HCT116 (cell line): ENCODE measurements around the gene EIF4G2. TPM values are rescaled to one million over a fixed set of nuclear protein-coding genes. Genes with fewer than 3 reads are reported as not detected.

Experiments
- ATAC-seq: fragments of 200-7000 bp; cut with Tn5 transposase; 2 replicates; pipeline ENCODE4 v1.9.1; 2020; ENCODE audit warnings: mild to moderate bottlenecking, moderate library complexity
- BruUV-seq: library from RNA; stranded (reverse); fragments of 400-500 nt; replicated peaks from 2 replicates; lab custom pipeline; 2021; lab: Mats Ljungman, UMichigan
- CTCF ChIA-PET: fragments of 300-600 bp; sonication (Branson Sonifier 250); formaldehyde crosslinking; loops from one replicate; lab custom pipeline; 2021; ENCODE audit warnings: antibody characterized with exemption; lab: Charles Lee
- POLR2A ChIA-PET: fragments of 300-600, 350-600 bp; sonication (Branson Sonifier 250); formaldehyde crosslinking; loops from one replicate; lab custom pipeline; 2021; ENCODE audit warnings: antibody characterized with exemption; lab: Charles Lee
- RAD21 ChIA-PET, 2 experiments: fragments of 300-600 bp; sonication (Branson Sonifier 250); formaldehyde crosslinking; loops; one replicate each; lab custom pipeline; 2023; ENCODE audit warnings: low total read pairs in 2 of 2; ENCODE audit not compliant: uncharacterized antibody in 2 of 2, unreplicated experiment in 2 of 2, low non-redundant PET in 1 of 2; lab: Charles Lee
- DNase-seq: peaks from one replicate; pipeline ENCODE4 v3.0.0-alpha.2; 2010; ENCODE audit warnings: low read depth, low spot score
- H2AFZ ChIP-seq: fragments of 200-600 bp; shearing (Covaris generic), sonication (generic); 2 replicates; pipeline ENCODE4 v1.6.1; 2017; ENCODE audit warnings: low read depth, mixed run types, mixed read lengths, antibody characterized with exemption, low read length; ENCODE audit not compliant: poor library complexity, severe bottlenecking
- H3K27ac ChIP-seq: 2 replicates; pipeline ENCODE4 v1.5.1; 2012; ENCODE audit warnings: low read depth, low read length
- H3K27me3 ChIP-seq: fragments of 200-600 bp; sonication (generic); 2 replicates; pipeline ENCODE4 v1.6.1; 2016; ENCODE audit warnings: mixed run types, low read length, mixed read lengths; ENCODE audit not compliant: insufficient read depth
- H3K36me3 ChIP-seq, 2 experiments: fragments of 200-500 bp in 1 of 2; fragments of 200-600 bp in 1 of 2; sonication (Bioruptor generic) in 1 of 2; sonication (generic) in 1 of 2; 2 replicates each; pipeline versions ENCODE4 v1.5.1 to v1.6.1; 2014 to 2016; ENCODE audit warnings: low read length in 2 of 2, inconsistent platforms in 1 of 2, mixed read lengths in 1 of 2, mixed run types in 1 of 2; ENCODE audit not compliant: insufficient read depth in 2 of 2, control insufficient read depth in 1 of 2
- H3K4me1 ChIP-seq, 2 experiments: fragments of 200-600 bp in 1 of 2; sonication (generic) in 1 of 2; 2 replicates each; pipeline versions ENCODE4 v1.5.1 to v1.6.1; 2012 to 2017; ENCODE audit warnings: low read length in 2 of 2, inconsistent platforms in 1 of 2, mild to moderate bottlenecking in 1 of 2, mixed read lengths in 1 of 2, mixed run types in 1 of 2, moderate library complexity in 1 of 2; ENCODE audit not compliant: insufficient read depth in 2 of 2, control insufficient read depth in 1 of 2
- H3K4me2 ChIP-seq: fragments of 200-600 bp; sonication (generic); 2 replicates; pipeline ENCODE4 v1.6.1; 2017; ENCODE audit warnings: mixed run types, low read length, mixed read lengths
- H3K4me3 ChIP-seq, 2 experiments: fragments of 200-600 bp in 1 of 2; sonication (generic) in 1 of 2; replicated peaks in 1 of 2; 2 replicates each; pipeline ENCODE4 v1.5.1; 2011 to 2016; ENCODE audit warnings: low read length in 2 of 2, control low read depth in 1 of 2, low read depth in 1 of 2, mild to moderate bottlenecking in 1 of 2, mixed read lengths in 1 of 2, mixed run types in 1 of 2
- H3K79me2 ChIP-seq: fragments of 200-600 bp; sonication (generic); 2 replicates; pipeline ENCODE4 v1.6.1; 2017; ENCODE audit warnings: mild to moderate bottlenecking, mixed run types, low read length, moderate library complexity, mixed read lengths; ENCODE audit not compliant: insufficient read depth
- H3K9ac ChIP-seq: fragments of 200-600 bp; sonication (generic); 2 replicates; pipeline ENCODE4 v1.6.1; 2016; ENCODE audit warnings: low read length, mixed read lengths
- H3K9me2 ChIP-seq: fragments of 200-600 bp; sonication (generic), shearing (Covaris generic); 2 replicates; pipeline ENCODE4 v1.6.1; 2017; ENCODE audit warnings: mixed run types, mild to moderate bottlenecking, moderate library complexity; ENCODE audit not compliant: insufficient read depth
- H3K9me3 ChIP-seq, 2 experiments: fragments of 200-500 bp in 1 of 2; fragments of 200-600 bp in 1 of 2; sonication (Bioruptor generic) in 1 of 2; sonication (generic) in 1 of 2; 2 replicates each; pipeline ENCODE4 v1.6.1; 2014 to 2017; ENCODE audit warnings: low read length in 2 of 2, mixed read lengths in 2 of 2, inconsistent platforms in 1 of 2, low read depth in 1 of 2, mild to moderate bottlenecking in 1 of 2, mixed run types in 1 of 2, moderate library complexity in 1 of 2; ENCODE audit not compliant: control insufficient read depth in 1 of 2, insufficient read depth in 1 of 2
- H4K20me1 ChIP-seq: fragments of 200-600 bp; sonication (generic), shearing (Covaris generic); 2 replicates; pipeline ENCODE4 v1.6.1; 2017; ENCODE audit warnings: mixed run types, mild to moderate bottlenecking, moderate library complexity; ENCODE audit not compliant: insufficient read depth
- CBX3 ChIP-seq: IDR thresholded peaks from 2 replicates; pipeline ENCODE4 v1.6.1; 2012; ENCODE audit warnings: low read depth
- CEBPB ChIP-seq: IDR thresholded peaks from 2 replicates; pipeline ENCODE4 v1.6.1; 2012; ENCODE audit warnings: low read depth
- ELF1 ChIP-seq: IDR thresholded peaks from 2 replicates; pipeline ENCODE4 v1.6.1; 2012; ENCODE audit warnings: low read depth, borderline replicate concordance
- EZH2 ChIP-seq: fragments of 200-600 bp; sonication (generic); IDR thresholded peaks from 2 replicates; pipeline ENCODE4 v1.6.1; 2017; ENCODE audit warnings: antibody characterized with exemption, mixed run types
- EZH2phosphoT487 ChIP-seq: fragments of 200-600 bp; IDR thresholded peaks from 2 replicates; pipeline ENCODE4 v1.6.1; 2018; ENCODE audit warnings: antibody characterized with exemption, borderline replicate concordance
- POLR2A ChIP-seq: IDR thresholded peaks from 2 replicates; pipeline ENCODE4 v1.7.0; 2011; ENCODE audit warnings: borderline replicate concordance; ENCODE audit not compliant: insufficient read depth, insufficient read length; ENCODE audit errors: extremely low read depth
- POLR2AphosphoS5 ChIP-seq: IDR thresholded peaks from 2 replicates; pipeline ENCODE4 v1.6.1; 2011; ENCODE audit warnings: mild to moderate bottlenecking, low read depth, low read length, moderate library complexity
- RAD21 ChIP-seq: IDR thresholded peaks from 2 replicates; pipeline ENCODE4 v1.6.1; 2012; ENCODE audit warnings: low read depth, mild to moderate bottlenecking
- SRF ChIP-seq: IDR thresholded peaks from 2 replicates; pipeline ENCODE4 v1.6.1; 2012; ENCODE audit warnings: low read depth
- TCF7L2 ChIP-seq: IDR thresholded peaks from 2 replicates; pipeline ENCODE4 v1.7.0; 2011; ENCODE audit warnings: borderline replicate concordance, inconsistent platforms; ENCODE audit not compliant: insufficient read depth, insufficient read length; ENCODE audit errors: extremely low read depth
- YY1 ChIP-seq: IDR thresholded peaks from 2 replicates; pipeline ENCODE4 v1.6.1; 2011; ENCODE audit warnings: low read length, low read depth, moderate library complexity, mild to moderate bottlenecking; ENCODE audit not compliant: insufficient replicate concordance; ENCODE audit errors: extremely low read depth
- ZFX ChIP-seq: fragments of 450-650 bp; IDR thresholded peaks from 2 replicates; pipeline ENCODE4 v1.6.1; 2017
- ZNF274 ChIP-seq: fragments of 200-500 bp; sonication (Bioruptor generic); IDR thresholded peaks from 2 replicates; pipeline ENCODE4 v1.6.1; 2014; ENCODE audit warnings: mild to moderate bottlenecking, low read depth, low read length, inconsistent platforms
- intact Hi-C: fragments of 100-400 bp; cut with micrococcal nuclease; formaldehyde crosslinking; loops from 2 replicates; pipeline ENCODE4 v1.10.0; 2022
- total RNA-seq: library from RNA; stranded (reverse); gene quantifications from one replicate; pipeline ENCODE4 v1.2.1, GENCODE V29; 2021; ENCODE audit not compliant: unreplicated experiment
- TF ChIP-seq, protein P1 (sequence below): IDR thresholded peaks from 2 replicates; pipeline ENCODE4 v1.6.1; 2012
- TF ChIP-seq, protein P2 (sequence below), 3 experiments: fragments of 200-600 bp in 1 of 3; sonication (generic) in 1 of 3; IDR thresholded peaks in 2 of 3; conservative IDR thresholded peaks in 1 of 3; 2 replicates each; pipeline ENCODE4 v1.5.1; 2012 to 2017; ENCODE audit warnings: low read depth in 2 of 3, low read length in 2 of 3, antibody characterized with exemption in 1 of 3, borderline replicate concordance in 1 of 3, control low read depth in 1 of 3, mild to moderate bottlenecking in 1 of 3, mixed read lengths in 1 of 3, mixed run types in 1 of 3, moderate library complexity in 1 of 3; ENCODE audit not compliant: insufficient read depth in 1 of 3
- TF ChIP-seq, protein P3 (sequence below): IDR thresholded peaks from 2 replicates; pipeline ENCODE4 v1.6.1; 2011; ENCODE audit warnings: mild to moderate bottlenecking, low read length, moderate library complexity; ENCODE audit not compliant: insufficient replicate concordance; ENCODE audit errors: extremely low read depth
- TF ChIP-seq, protein P4 (sequence below): IDR thresholded peaks from 2 replicates; pipeline ENCODE4 v1.6.1; 2012; ENCODE audit warnings: low read depth
- TF ChIP-seq, protein P5 (sequence below): IDR thresholded peaks from 2 replicates; pipeline ENCODE4 v1.6.1; 2012

EIF4G2 gene
- total RNA-seq, 1 experiment from 2014 or later = 888 TPM

DNA sequence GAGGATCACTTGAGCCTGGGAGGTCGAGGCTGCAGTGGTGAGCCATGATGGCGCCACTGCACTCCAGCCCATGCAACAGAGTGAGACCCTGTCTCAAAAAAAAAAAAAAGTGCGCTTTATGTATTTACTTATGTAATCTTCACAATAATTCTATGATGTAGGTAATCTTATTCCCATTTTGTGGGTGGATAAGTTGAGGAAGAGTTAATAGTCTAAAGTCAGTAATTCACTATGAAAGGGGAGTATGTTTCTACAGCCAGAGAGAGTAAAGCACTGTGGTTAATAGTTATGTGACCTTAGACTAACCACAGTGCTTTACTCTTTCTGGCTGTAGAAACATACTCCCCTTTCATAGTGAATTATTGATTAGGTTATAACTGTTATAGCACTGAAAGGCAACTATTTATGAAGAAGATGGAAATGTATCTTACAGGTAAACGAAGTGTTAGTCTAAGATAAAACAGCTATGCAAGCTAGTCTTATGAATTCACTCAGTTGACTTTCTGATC lies 45.8 kb downstream of the EIF4G2 start:
- ChIA-PET CTCF (no interaction called here), POLR2A (interaction anchor here (1.4 kb wide), 1 partner anchor 46 kb away, joined by 5 read pairs; the partner anchor contains the start of gene EIF4G2), RAD21 (no interaction called here)
- ATAC-seq = no peak
- peaks cover 11% of the 10 kb centered on the region; the same call in 1 of the 2 replicates for H3K79me2 ChIP-seq
- H3K27ac ChIP-seq = no peak overlapping the region
- H3K4me1 ChIP-seq = no peaks in the 10 kb centered on the region
- no peak overlapping the region for H3K4me2 ChIP-seq
- H3K27me3 ChIP-seq = no peaks in the 10 kb centered on the region
- H3K9me2 ChIP-seq = no peaks in the 10 kb centered on the region
- H4K20me1 ChIP-seq = no peaks in the 10 kb centered on the region; the same call in 1 of the 2 replicates
- H3K9me3 ChIP-seq = no peaks in the 10 kb centered on the region
- intact Hi-C loops = no loop called here
- no peak overlapping the region for H2AFZ ChIP-seq
- peaks cover 62% of the 10 kb centered on the region in 2 experiments for H3K36me3 ChIP-seq
- DNase-seq = no peak
- no peak overlapping the region for H3K4me3 ChIP-seq
- no peak for TF ChIP-seq RAD21
- no peak for TF ChIP-seq ZNF274
- TF ChIP-seq, protein P1, sequence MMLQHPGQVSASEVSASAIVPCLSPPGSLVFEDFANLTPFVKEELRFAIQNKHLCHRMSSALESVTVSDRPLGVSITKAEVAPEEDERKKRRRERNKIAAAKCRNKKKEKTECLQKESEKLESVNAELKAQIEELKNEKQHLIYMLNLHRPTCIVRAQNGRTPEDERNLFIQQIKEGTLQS = no peak
- TF ChIP-seq, protein P2, sequence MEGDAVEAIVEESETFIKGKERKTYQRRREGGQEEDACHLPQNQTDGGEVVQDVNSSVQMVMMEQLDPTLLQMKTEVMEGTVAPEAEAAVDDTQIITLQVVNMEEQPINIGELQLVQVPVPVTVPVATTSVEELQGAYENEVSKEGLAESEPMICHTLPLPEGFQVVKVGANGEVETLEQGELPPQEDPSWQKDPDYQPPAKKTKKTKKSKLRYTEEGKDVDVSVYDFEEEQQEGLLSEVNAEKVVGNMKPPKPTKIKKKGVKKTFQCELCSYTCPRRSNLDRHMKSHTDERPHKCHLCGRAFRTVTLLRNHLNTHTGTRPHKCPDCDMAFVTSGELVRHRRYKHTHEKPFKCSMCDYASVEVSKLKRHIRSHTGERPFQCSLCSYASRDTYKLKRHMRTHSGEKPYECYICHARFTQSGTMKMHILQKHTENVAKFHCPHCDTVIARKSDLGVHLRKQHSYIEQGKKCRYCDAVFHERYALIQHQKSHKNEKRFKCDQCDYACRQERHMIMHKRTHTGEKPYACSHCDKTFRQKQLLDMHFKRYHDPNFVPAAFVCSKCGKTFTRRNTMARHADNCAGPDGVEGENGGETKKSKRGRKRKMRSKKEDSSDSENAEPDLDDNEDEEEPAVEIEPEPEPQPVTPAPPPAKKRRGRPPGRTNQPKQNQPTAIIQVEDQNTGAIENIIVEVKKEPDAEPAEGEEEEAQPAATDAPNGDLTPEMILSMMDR (IDR thresholded peaks at IDR 0.05 in 2 of 3, conservative IDR thresholded peaks at IDR 0.05 in 1 of 3; ENCODE audit: borderline replicate concordance in 1 of 3, insufficient read depth in 1 of 3, low read depth in 2 of 3, low read length in 2 of 3) = no peak
- no peak for TF ChIP-seq EZH2phosphoT487
- no peak for TF ChIP-seq CBX3
- no peak for TF ChIP-seq SRF
- TF ChIP-seq, protein P3, sequence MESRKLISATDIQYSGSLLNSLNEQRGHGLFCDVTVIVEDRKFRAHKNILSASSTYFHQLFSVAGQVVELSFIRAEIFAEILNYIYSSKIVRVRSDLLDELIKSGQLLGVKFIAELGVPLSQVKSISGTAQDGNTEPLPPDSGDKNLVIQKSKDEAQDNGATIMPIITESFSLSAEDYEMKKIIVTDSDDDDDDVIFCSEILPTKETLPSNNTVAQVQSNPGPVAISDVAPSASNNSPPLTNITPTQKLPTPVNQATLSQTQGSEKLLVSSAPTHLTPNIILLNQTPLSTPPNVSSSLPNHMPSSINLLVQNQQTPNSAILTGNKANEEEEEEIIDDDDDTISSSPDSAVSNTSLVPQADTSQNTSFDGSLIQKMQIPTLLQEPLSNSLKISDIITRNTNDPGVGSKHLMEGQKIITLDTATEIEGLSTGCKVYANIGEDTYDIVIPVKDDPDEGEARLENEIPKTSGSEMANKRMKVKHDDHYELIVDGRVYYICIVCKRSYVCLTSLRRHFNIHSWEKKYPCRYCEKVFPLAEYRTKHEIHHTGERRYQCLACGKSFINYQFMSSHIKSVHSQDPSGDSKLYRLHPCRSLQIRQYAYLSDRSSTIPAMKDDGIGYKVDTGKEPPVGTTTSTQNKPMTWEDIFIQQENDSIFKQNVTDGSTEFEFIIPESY = no peak
- TF ChIP-seq, protein P4, sequence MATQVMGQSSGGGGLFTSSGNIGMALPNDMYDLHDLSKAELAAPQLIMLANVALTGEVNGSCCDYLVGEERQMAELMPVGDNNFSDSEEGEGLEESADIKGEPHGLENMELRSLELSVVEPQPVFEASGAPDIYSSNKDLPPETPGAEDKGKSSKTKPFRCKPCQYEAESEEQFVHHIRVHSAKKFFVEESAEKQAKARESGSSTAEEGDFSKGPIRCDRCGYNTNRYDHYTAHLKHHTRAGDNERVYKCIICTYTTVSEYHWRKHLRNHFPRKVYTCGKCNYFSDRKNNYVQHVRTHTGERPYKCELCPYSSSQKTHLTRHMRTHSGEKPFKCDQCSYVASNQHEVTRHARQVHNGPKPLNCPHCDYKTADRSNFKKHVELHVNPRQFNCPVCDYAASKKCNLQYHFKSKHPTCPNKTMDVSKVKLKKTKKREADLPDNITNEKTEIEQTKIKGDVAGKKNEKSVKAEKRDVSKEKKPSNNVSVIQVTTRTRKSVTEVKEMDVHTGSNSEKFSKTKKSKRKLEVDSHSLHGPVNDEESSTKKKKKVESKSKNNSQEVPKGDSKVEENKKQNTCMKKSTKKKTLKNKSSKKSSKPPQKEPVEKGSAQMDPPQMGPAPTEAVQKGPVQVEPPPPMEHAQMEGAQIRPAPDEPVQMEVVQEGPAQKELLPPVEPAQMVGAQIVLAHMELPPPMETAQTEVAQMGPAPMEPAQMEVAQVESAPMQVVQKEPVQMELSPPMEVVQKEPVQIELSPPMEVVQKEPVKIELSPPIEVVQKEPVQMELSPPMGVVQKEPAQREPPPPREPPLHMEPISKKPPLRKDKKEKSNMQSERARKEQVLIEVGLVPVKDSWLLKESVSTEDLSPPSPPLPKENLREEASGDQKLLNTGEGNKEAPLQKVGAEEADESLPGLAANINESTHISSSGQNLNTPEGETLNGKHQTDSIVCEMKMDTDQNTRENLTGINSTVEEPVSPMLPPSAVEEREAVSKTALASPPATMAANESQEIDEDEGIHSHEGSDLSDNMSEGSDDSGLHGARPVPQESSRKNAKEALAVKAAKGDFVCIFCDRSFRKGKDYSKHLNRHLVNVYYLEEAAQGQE = no peak
- no peak for TF ChIP-seq EZH2
- TF ChIP-seq YY1 = no peak
- TF ChIP-seq TCF7L2 = no peak
- TF ChIP-seq, protein P5, sequence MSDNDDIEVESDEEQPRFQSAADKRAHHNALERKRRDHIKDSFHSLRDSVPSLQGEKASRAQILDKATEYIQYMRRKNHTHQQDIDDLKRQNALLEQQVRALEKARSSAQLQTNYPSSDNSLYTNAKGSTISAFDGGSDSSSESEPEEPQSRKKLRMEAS = no peak
- no peak for TF ChIP-seq ELF1
- TF ChIP-seq POLR2AphosphoS5 = no peak
- TF ChIP-seq POLR2A = no peak
- TF ChIP-seq CEBPB = no peak
- TF ChIP-seq ZFX = no peak
- no peak overlapping the region for H3K9ac ChIP-seq
- BruUV-seq = no TSS peak
